ENCODE data around the gene GATAD2B.
"Not testable (repeated sequence)": the region's sequence is repeated elsewhere in the genome, so short reads cannot be mapped to it uniquely, and the experiment has no call there.

The GATAD2B gene

DNA sequence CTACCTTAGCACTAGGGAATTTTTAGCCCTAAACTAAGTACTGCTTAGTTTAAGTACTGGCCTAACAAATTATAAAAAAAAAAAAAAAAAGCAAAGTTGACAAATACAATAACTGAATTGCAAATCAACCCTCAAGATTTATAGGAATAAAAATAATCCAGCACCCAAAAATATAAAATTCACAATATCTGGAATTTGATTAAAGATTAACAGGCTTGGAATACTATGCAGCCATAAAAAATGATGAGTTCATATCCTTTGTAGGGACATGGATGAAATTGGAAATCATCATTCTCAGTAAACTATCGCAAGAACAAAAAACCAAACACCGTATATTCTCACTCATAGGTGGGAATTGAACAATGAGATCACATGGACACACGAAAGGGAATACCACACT lies 78.4 kb downstream of the GATAD2B start:
- in situ Hi-C loops (cut with HindIII; ENCODE audit: low sequenced_read_pairs) = not testable (repeated sequence)

- in situ Hi-C loops (cut with HindIII; ENCODE audit: low sequenced_read_pairs) = no loop called here
Observed at GRCh38 chr1:153842006-153842471, 80.7 kb downstream of the GATAD2B start.

DNA sequence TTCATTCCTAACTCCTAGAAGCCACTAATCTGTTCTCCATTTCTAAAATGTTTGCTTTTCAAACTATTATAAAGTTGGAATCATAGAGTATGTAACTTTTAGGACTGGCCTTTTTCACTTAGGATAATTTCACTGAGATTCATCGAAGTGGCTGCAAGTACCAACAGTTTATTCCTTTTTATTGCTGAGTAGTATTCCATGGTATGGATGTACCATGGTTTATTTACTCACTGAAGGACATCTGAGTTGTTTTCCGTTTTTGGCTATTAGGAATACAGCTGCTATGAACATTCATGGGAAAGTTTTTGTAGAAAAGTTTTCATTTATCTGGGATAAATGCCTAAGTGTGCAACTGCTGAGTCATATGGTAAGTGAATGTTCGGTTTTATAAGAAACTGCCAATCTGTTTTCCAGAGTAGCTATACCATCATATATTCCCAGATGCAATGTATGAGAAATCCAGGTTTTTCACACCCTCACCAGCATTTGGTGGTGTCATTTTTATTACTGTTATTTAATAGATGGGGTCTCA lies 81.2 kb downstream of the GATAD2B start:
- in situ Hi-C loops (cut with HindIII; ENCODE audit: low sequenced_read_pairs) = no loop called here

GRCh38 chr1:153840774-153841173 lies 82.0 kb downstream of the GATAD2B start:
- in situ Hi-C loops (cut with HindIII; ENCODE audit: low sequenced_read_pairs) = not testable (repeated sequence)

- in situ Hi-C loops (cut with HindIII; ENCODE audit: low sequenced_read_pairs) = not testable (repeated sequence)
Observed at GRCh38 chr1:153833968-153834367, 88.8 kb downstream of the GATAD2B start.

- in situ Hi-C loops (cut with HindIII; ENCODE audit: low sequenced_read_pairs) = no loop called here
Observed at GRCh38 chr1:153833171-153833570, 89.6 kb downstream of the GATAD2B start.

DNA sequence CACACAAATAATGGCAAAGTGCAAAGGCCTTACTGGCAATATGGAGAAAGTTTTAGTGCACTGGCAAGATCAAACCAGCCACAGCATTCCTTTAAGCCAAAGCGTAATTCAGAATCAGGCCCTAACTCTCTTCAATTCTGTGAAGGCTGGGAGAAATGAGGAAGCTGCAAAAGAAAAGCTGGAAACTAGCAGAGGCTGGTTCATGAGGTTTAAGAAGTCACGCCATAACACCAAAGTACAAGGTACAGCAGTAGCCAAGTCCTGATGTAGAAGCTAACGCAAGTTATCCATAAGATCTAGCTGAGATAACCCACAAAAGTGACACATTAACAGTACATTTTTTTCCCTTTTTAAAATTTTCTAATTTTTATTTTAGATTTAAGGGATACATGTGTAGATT lies 90.5 kb downstream of the GATAD2B start:
- in situ Hi-C loops (cut with HindIII; ENCODE audit: low sequenced_read_pairs) = no loop called here

DNA sequence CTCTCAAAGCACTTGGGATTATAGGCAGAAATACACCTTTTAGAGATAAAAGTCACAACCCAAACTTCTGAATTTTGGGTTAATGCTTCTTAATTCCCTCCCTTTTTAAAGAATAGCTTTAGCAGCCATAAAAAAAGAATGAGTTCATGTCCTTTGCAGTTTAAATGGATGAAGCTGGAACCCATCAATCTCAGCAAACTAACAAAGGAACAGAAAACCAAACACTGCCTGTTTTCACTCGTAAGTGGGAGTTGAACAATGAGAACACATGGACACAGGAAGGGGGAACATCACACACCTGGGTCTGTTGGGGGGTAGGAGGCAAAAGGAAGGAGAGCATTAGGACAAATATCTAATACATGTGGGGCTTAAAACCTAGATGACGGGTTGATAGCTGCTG lies 91.7 kb downstream of the GATAD2B start:
- in situ Hi-C loops (cut with HindIII; ENCODE audit: low sequenced_read_pairs) = no loop called here

DNA sequence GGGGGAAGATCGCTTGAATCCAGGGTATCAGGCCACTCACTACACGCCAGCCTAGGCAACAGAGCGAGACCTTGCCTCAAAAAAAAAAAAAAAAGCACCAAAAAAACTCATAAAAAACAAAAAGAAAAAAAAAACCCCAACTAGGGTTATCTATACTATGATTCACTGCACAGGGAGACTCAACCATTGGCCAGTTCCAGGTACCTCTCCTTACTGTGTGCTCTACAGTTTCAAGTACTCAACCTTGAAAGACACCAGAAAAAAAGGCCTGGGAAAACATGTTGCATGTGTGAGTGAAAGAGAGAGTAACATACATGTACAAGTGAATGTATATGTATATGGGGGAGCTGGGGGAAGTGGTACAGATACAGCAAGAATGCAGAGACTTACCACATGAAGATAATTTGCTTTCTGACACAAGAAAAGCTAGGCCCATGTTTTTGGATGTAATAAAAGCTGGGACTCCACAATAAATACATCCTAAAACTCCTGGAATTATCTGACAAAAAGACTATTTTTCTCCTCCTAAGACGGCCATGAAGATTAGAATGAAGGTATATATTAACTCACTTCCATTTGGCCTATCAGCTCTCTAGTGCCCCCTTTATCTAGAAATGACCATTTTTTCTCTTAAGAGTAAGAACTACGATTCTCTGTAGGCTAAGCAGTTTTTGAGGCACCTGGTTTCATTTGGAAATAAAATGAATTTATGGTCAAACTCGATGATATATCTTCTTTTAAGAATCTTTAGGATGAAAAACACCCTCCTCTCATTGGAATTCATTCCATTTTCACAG lies 95.4 kb downstream of the GATAD2B start:
- in situ Hi-C loops (cut with HindIII; ENCODE audit: low sequenced_read_pairs) = no loop called here

- in situ Hi-C loops (cut with HindIII; ENCODE audit: low sequenced_read_pairs) = no loop called here
Observed at GRCh38 chr1:153818876-153819275, 103.9 kb downstream of the GATAD2B start.

- in situ Hi-C loops (cut with HindIII; ENCODE audit: low sequenced_read_pairs) = no loop called here
Observed at GRCh38 chr1:153816283-153816889, 106.4 kb downstream of the GATAD2B start.

DNA sequence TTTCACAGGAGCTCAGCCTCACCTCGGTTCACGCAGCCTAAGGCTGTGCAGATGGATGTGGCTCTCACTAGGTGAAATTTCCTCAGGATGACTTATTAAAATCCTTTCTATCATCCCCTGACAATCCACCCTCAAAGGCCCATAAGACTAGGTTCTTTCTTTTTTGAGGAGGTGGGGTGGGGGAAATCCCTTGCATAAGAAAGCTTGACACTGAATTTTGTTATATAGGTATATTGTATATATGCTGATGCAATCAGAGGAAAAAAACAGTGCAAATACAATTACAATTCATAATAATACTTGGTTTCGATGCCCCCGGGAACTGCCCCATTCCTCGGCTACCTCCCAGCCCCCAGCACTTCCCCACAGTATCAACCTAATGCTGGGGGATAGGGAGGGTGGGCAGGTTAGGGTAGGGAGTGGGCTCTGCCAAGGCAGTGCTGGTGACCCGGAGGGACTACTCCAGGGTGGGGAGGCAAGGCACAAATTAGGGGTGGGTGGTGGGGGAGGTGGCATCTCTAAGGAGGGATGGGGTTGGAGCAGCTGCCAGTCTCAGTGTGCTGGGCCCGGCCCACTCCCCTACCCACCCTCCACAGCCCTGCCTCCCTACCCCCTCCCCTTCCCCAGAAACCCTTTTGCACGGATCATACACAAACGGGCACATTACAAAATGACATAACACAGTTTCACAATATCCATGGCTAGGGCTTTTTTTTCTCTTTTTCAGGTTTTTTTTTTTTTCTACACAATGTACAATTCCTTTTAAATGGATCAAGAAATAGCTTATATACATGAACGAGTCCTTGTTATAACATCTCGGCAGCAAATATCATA lies 116.7 kb downstream of the GATAD2B start:
- in situ Hi-C loops (cut with HindIII; ENCODE audit: low sequenced_read_pairs) = no loop called here

- in situ Hi-C loops (cut with HindIII; ENCODE audit: low sequenced_read_pairs) = no loop called here
Observed at GRCh38 chr1:153805042-153805745, 117.6 kb downstream of the GATAD2B start.

GRCh38 chr1:153804112-153804511 lies 118.7 kb downstream of the GATAD2B start:
- in situ Hi-C loops (cut with HindIII; ENCODE audit: low sequenced_read_pairs) = no loop called here

DNA sequence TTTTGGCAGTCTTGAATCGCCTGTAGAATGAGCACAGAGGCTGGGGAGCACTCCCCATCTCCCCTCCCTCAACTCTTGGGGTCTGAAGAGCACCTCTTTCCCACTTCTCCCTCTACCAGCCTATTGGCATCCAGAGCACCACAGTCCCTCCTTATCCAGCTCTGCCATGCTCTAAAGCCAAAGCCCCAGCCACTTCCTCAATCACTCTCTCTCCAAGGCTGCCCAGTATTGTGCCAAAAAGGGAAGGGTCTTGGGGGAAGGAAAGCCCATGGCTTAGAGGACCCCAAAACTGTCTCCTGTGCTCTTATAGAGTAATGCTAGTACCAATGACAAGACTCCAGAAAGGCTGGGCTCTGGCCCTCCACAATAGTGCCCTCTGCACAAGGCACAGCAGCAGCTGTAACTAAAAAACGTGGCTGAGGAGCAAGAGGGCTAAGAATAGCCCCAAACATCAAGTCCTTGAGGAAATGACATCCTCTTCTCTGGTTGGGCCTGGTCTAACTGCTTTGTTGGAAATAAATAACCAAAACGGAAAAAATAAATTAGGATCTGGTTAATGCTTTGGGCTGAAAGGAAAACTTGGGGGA lies 119.2 kb downstream of the GATAD2B start:
- in situ Hi-C loops (cut with HindIII; ENCODE audit: low sequenced_read_pairs) = no loop called here

DNA sequence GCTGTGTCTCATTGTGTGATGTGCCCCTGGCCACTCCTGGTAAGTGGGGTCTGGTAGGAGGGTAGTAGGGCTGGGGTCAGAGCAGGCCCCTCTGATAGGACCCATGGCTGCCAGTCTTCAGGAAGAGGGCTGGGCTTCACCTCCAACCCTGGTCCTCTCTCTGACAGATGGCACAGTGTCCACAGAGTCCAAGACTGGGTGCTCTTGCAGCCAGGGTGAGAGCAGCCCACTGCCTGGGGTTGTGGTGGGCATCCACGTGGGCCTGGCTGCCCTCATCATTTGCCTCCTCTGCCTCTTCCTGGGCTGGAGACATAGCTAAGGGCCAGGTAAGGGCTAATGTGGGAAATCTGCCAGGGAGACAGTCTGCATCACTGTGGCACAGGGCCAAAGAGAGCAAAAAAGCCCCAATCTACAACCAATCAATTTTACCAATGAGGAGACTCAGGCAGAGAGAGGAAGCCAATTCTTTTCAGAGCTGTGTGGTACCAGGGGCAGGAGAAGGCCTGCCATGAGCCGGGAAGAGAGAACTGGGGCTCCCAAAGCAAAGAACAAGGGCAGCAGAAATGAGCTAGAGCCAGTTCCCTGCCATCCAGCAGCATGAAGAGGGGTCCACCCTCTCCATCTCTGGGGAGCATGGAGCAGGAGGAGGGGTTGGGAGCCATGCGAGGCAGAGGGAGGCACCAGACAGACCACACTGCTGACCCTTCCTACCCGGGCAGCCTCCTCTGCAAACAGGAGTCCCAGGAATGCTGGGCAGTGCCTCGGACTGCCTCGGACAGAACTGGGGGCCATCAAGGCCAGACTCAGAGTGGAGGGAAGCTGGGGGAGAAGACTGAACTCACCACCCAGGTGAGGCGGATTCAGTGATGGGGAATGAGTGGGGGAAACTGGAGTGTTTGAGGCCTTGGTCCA lies 120.7 kb downstream of the GATAD2B start:
- in situ Hi-C loops (cut with HindIII; ENCODE audit: low sequenced_read_pairs) = no loop called here

DNA sequence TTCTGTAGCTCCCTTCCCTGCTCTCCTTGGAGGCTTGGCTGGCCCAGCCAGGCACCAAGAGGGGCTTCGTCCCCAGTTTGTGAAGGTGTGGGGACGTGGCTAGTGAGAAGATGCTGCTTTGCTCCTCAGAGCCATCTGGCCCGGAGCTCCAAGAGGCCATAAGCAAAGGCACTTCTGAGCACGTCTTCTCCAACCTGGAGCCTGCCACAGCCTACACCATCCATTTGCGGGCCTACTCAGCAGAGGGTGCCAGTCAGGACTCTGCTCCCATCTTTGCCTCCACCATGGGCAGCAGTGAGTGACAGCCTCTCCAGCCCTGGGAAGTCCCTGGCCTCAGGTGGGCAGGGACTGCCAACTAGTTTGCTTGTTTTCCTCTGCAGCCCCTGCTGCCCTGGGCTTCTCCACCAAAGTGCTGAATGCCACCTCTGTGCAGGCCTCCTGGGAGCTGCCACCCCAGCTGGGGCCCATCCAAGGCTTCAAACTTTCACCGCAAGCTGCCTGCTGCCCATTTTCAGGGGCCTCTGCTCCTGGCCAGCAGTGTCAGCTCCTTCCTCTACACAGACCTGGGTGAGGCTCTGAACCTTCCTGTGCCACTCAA lies 121.6 kb downstream of the GATAD2B start:
- in situ Hi-C loops (cut with HindIII; ENCODE audit: low sequenced_read_pairs) = no loop called here

DNA sequence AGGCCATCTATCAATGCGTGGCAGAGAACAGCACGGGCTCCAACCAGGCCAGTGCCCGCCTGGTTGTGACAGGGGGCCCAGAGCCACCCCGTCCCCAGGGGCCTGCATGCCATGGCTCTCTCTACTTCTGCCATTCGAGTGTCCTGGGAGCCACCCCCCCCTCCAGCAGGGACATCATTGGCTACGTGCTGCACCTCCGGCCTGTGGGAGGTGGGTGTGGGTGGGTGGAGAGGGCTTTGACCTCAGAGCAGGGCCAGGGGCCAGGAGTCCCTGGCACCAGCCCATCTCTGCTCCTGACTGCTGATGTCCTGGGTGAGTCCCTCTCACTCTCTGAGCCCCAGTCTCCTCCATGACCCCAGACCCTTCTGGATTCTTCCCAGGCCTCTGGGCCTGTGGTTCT lies 122.3 kb downstream of the GATAD2B start:
- in situ Hi-C loops (cut with HindIII; ENCODE audit: low sequenced_read_pairs) = no loop called here

Data from DLD1 (cell line).